Measurements from ENCODE around the gene SLC25A31.

SLC25A31 gene

GRCh38 chr4:127772769-127773671 lies 42.8 kb downstream of the SLC25A31 start:
- Histone ChIP-seq H3K4me2 (no peak overlapping the region), H3K9ac (no peak overlapping the region), H3K4me1 (no peaks in the 10 kb centered on the region), H3K27ac (no peak overlapping the region), H3K4me3 (no peak overlapping the region), H3K36me3 (no peaks in the 10 kb centered on the region), H3K9me3 (replicated peaks in 1 of 11) (no peaks in the 10 kb centered on the region), H4K20me1 (no peaks in the 10 kb centered on the region), H3K27me3 (no peaks in the 10 kb centered on the region)
- TF ChIP-seq Cebpa-rat (IDR thresholded peaks at IDR 0.05) = no peak

DNA sequence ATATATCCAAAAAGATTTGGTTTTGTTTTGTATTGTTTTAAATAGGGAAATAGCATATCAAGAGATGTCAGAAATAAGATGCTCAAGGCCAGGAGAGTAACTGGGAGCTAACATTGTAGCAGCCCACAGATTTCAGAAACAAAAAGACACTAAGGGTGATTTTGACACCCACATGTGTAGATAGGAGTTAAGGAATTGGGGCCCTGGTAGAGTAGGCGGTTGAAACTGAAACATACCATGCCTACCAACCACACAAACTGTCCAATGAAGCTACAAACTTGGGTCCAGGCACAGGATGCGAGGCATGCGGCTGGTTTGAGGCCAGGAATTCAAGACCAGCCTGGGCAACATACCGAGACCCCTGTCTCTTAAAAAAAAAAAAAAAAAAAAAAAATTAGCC lies 45.6 kb downstream of the SLC25A31 start:
- Histone ChIP-seq H4K20me1 (no peaks in the 10 kb centered on the region), H3K36me3 (no peaks in the 10 kb centered on the region), H3K4me3 (no peak overlapping the region), H3K4me1 (peaks cover 0 to 12% (median 0%) of the 10 kb centered on the region in 10 experiments; a peak in 6 of 20 replicates), H3K9ac (no peak overlapping the region), H3K9me3 (replicated peaks in 1 of 11) (no peaks in the 10 kb centered on the region), H3K27ac (no peak overlapping the region), H3K4me2 (no peak overlapping the region), H3K27me3 (peaks cover 4 to 18% (median 9%) of the 10 kb centered on the region in 11 experiments; a peak in 19 of 22 replicates)
- TF ChIP-seq Cebpa-rat (IDR thresholded peaks at IDR 0.05) = no peak

- peaks cover 0 to 12% (median 0%) of the 10 kb centered on the region in 10 experiments; a peak in 7 of 20 replicates for H3K4me1 ChIP-seq
- no peak overlapping the region for H3K4me3 ChIP-seq
These were observed 46.4 kb downstream of the SLC25A31 start for GRCh38 chr4:127776620-127777019.

DNA sequence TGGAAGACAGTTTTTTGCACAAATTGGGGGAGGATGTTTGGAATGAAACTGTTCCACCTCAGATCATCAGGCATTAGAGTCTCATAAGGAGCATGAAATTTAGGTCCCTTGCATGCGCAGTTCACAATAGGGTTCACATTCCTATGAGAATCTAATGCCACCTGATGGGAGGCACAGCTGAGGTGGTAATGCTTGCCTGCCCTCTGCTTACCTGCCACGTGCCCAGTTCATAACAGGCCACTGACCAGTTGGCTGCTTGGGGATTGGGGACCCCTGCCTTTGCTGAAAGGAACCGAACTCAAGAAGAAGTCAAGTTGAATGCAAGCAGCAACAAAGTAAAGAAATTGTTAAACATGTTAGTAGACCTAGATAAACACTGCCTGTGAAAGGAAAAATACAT lies 47.3 kb downstream of the SLC25A31 start:
- Histone ChIP-seq H3K4me3 (no peak overlapping the region), H3K4me2 (no peak overlapping the region), H3K9me3 (replicated peaks in 1 of 11) (peaks cover 6 to 15% (median 11%) of the 10 kb centered on the region in 11 experiments; a peak in 17 of 22 replicates), H3K27me3 (peaks cover 13 to 35% (median 25%) of the 10 kb centered on the region in 11 experiments), H4K20me1 (no peaks in the 10 kb centered on the region), H3K4me1 (peaks cover 0 to 12% (median 2%) of the 10 kb centered on the region in 10 experiments; a peak in 9 of 20 replicates), H3K9ac (no peak overlapping the region), H3K36me3 (no peaks in the 10 kb centered on the region), H3K27ac (no peak overlapping the region)
- TF ChIP-seq Cebpa-rat (IDR thresholded peaks at IDR 0.05) = no peak

More at GRCh38 chr4:127776620-127777019, 46.4 kb downstream of the SLC25A31 start:
- peaks cover 0 to 7% (median 3%) of the 10 kb centered on the region in 11 experiments; a peak in 11 of 22 replicates for H3K9me3 ChIP-seq (replicated peaks in 1 of 11)
- H3K27ac ChIP-seq = no peak overlapping the region
- H3K27me3 ChIP-seq = peaks cover 10 to 26% (median 16%) of the 10 kb centered on the region in 11 experiments; a peak in 21 of 22 replicates
- no peaks in the 10 kb centered on the region for H4K20me1 ChIP-seq
- H3K9ac ChIP-seq = no peak overlapping the region
- no peak overlapping the region for H3K4me2 ChIP-seq
- H3K36me3 ChIP-seq = no peaks in the 10 kb centered on the region
- TF ChIP-seq Cebpa-rat (IDR thresholded peaks at IDR 0.05) = no peak

DNA sequence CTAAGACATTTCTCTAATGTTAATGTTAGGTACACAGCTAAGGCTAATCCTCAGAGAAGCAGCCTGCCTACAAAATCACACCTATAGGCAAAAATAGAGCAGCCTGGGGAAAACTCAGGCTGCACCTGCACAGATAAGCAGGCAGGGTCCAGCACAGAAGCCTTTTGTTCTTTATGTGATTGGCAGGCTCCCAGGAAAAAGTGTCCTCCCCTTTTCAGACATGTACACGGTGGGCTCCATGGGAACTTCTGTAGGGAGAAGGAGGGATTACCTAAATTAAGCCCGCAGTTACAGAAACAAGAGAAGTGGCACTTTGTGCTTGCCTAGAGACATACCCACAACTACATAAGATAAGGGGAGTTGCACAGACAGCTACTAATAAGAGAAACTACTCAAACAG lies 47.9 kb downstream of the SLC25A31 start:
- H4K20me1 ChIP-seq = no peaks in the 10 kb centered on the region
- no peak overlapping the region for H3K27ac ChIP-seq
- H3K36me3 ChIP-seq = no peaks in the 10 kb centered on the region
- TF ChIP-seq Cebpa-rat (IDR thresholded peaks at IDR 0.05) = no peak
- H3K4me2 ChIP-seq = no peak overlapping the region
- peaks cover 6 to 21% (median 17%) of the 10 kb centered on the region in 11 experiments; a peak in 17 of 22 replicates for H3K9me3 ChIP-seq (replicated peaks in 1 of 11)
- no peak overlapping the region for H3K4me3 ChIP-seq
- no peak overlapping the region for H3K9ac ChIP-seq
- H3K27me3 ChIP-seq = peaks cover 19 to 41% (median 31%) of the 10 kb centered on the region in 11 experiments
- H3K4me1 ChIP-seq = peaks cover 0 to 12% (median 5%) of the 10 kb centered on the region in 10 experiments; a peak in 10 of 20 replicates

- no peaks in the 10 kb centered on the region for H3K36me3 ChIP-seq
- peaks cover 6 to 22% (median 19%) of the 10 kb centered on the region in 11 experiments; a peak in 17 of 22 replicates for H3K9me3 ChIP-seq (replicated peaks in 1 of 11)
- no peak overlapping the region for H3K27ac ChIP-seq
- TF ChIP-seq Cebpa-rat (IDR thresholded peaks at IDR 0.05) = no peak
- H4K20me1 ChIP-seq = no peaks in the 10 kb centered on the region
- peaks cover 24 to 53% (median 39%) of the 10 kb centered on the region in 11 experiments for H3K27me3 ChIP-seq
- no peak overlapping the region for H3K9ac ChIP-seq
- H3K4me1 ChIP-seq = peaks cover 0 to 12% (median 6%) of the 10 kb centered on the region in 10 experiments; a peak in 10 of 20 replicates
- no peak overlapping the region for H3K4me2 ChIP-seq
- no peak overlapping the region for H3K4me3 ChIP-seq
These were observed 50.4 kb downstream of the SLC25A31 start for GRCh38 chr4:127780598-127780997.

- Histone ChIP-seq H3K4me1 (peaks cover 0 to 12% (median 6%) of the 10 kb centered on the region in 10 experiments; a peak in 10 of 20 replicates), H3K27me3 (peaks cover 24 to 53% (median 39%) of the 10 kb centered on the region in 11 experiments), H4K20me1 (no peaks in the 10 kb centered on the region), H3K36me3 (no peaks in the 10 kb centered on the region), H3K9ac (peak overlapping the region; percentile 46 to 74 (median 65); a peak in 21 of 22 replicates), H3K4me3 (peak overlapping the region; percentile 55 to 73 (median 63)), H3K27ac (peak overlapping the region in 8 of 11 experiments; percentile 42 to 62 (median 46); a peak in 11 of 22 replicates), H3K4me2 (peak overlapping the region; percentile 74 to 94 (median 85)), H3K9me3 (replicated peaks in 1 of 11) (peaks cover 6 to 22% (median 19%) of the 10 kb centered on the region in 11 experiments; a peak in 17 of 22 replicates)
- no peak for TF ChIP-seq Cebpa-rat (IDR thresholded peaks at IDR 0.05)
These were observed 51.3 kb downstream of the SLC25A31 start for GRCh38 chr4:127781300-127782024.

DNA sequence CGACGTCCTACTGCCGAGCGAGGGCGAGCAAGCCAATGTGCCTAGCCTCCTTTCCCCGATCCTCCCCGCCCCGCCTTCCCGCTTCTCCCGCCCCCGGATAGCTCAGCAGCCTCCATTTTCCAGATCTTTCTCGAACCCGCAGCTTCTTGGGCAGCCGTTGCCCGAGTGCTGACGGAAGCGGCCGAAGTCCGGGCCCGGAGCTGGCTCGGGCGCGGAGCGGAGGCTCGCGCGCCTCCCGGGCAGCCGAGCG lies 51.8 kb downstream of the SLC25A31 start:
- Histone ChIP-seq H3K4me1 (peaks cover 0 to 12% (median 6%) of the 10 kb centered on the region in 10 experiments; a peak in 10 of 20 replicates), H3K36me3 (no peaks in the 10 kb centered on the region), H3K9me3 (replicated peaks in 1 of 11) (peaks cover 6 to 22% (median 19%) of the 10 kb centered on the region in 11 experiments; a peak in 17 of 22 replicates), H4K20me1 (no peaks in the 10 kb centered on the region), H3K27ac (peak overlapping the region in 8 of 11 experiments; percentile 42 to 62 (median 46); a peak in 11 of 22 replicates), H3K4me3 (peak overlapping the region; percentile 55 to 73 (median 63)), H3K9ac (peak overlapping the region; percentile 46 to 74 (median 65); a peak in 21 of 22 replicates), H3K4me2 (peak overlapping the region; percentile 74 to 94 (median 85)), H3K27me3 (peaks cover 24 to 53% (median 39%) of the 10 kb centered on the region in 11 experiments)
- TF ChIP-seq Cebpa-rat (IDR thresholded peaks at IDR 0.05) = no peak
